Stimulated activated CD4-positive, alpha-beta T cell treated with anti-CD3 and anti-CD28 coated beads, Interleukin-12 subunit alpha, Interleukin-12 subunit beta, amount 100 ng/mL, for 48 hours (primary cell): Measurements from ENCODE around the gene NR2F1-AS1.
"Not testable (repeated sequence)": the region's sequence is repeated elsewhere in the genome, so short reads cannot be mapped to it uniquely, and the experiment has no call there.

Source experiments
- DNase-seq, 3 donors: peaks; one replicate each; pipeline ENCODE4 v3.0.0-alpha.2; 2020; ENCODE audit warnings: low read depth in 2 of 3, low spot score in 1 of 3

Gene NR2F1-AS1

GRCh38 chr5:93576994-93577853 lies 3.8 kb downstream of the NR2F1-AS1 start:
- no peak for DNase-seq

- DNase-seq = no peak
Observed at GRCh38 chr5:93575461-93576414, 5.3 kb downstream of the NR2F1-AS1 start.

- no peak for DNase-seq
Observed at GRCh38 chr5:93574491-93575305, 6.3 kb downstream of the NR2F1-AS1 start.

- no peak for DNase-seq
Observed at GRCh38 chr5:93573354-93574351, 7.4 kb downstream of the NR2F1-AS1 start.

- DNase-seq = no peak
Observed at GRCh38 chr5:93572608-93573353, 8.2 kb downstream of the NR2F1-AS1 start.

GRCh38 chr5:93572101-93572607 lies 8.9 kb downstream of the NR2F1-AS1 start:
- DNase-seq = no peak

GRCh38 chr5:93571114-93571949 lies 9.7 kb downstream of the NR2F1-AS1 start:
- DNase-seq = no peak

- no peak for DNase-seq
Observed at GRCh38 chr5:93570294-93571113, 10.5 kb downstream of the NR2F1-AS1 start.

GRCh38 chr5:93569300-93570160 lies 11.5 kb downstream of the NR2F1-AS1 start:
- no peak for DNase-seq

- no peak for DNase-seq
Observed at GRCh38 chr5:93567424-93567823, 13.6 kb downstream of the NR2F1-AS1 start.

- DNase-seq = no peak
Observed at GRCh38 chr5:93566091-93566490, 14.9 kb downstream of the NR2F1-AS1 start.

- no peak for DNase-seq
Observed at GRCh38 chr5:93557021-93557604, 23.9 kb downstream of the NR2F1-AS1 start.

- DNase-seq = not testable (repeated sequence)
Observed at GRCh38 chr5:93549594-93549993, 31.4 kb downstream of the NR2F1-AS1 start.

- DNase-seq = no peak
Observed at GRCh38 chr5:93545872-93546271, 35.1 kb downstream of the NR2F1-AS1 start.

GRCh38 chr5:93532370-93532769 lies 48.6 kb downstream of the NR2F1-AS1 start:
- DNase-seq = no peak

GRCh38 chr5:93521815-93522214 lies 59.2 kb downstream of the NR2F1-AS1 start:
- not testable (repeated sequence) for DNase-seq
